HepG2 (cell line): ENCODE data around the gene NSMCE1. TPM values are rescaled to one million over a fixed set of nuclear protein-coding genes. Genes with fewer than 3 reads are reported as not detected.

Experiments
- KLF12 ChIP-seq: sonication (generic); formaldehyde crosslinking; IDR thresholded peaks from 2 replicates; pipeline ENCODE4 v1.4.0; 2020; ENCODE audit warnings: missing genetic modification reagents, borderline replicate concordance
- NFKBIZ ChIP-seq: IDR thresholded peaks from 2 replicates; pipeline ENCODE4 v1.6.1; 2018; ENCODE audit warnings: missing genetic modification reagents, missing compliant biosample characterization
- POLR2AphosphoS5 ChIP-seq: IDR thresholded peaks from 2 replicates; pipeline ENCODE4 v1.6.1; 2012; ENCODE audit warnings: low read depth, low read length
- SOX13 ChIP-seq, 3 experiments: fragments of 450-650 bp in 1 of 3; sonication (generic) in 1 of 3; formaldehyde crosslinking in 1 of 3; IDR thresholded peaks in 2 of 3; conservative IDR thresholded peaks in 1 of 3; 2 replicates each; pipeline versions ENCODE4 v1.5.0 to v1.6.1; 2016 to 2020; ENCODE audit warnings: antibody characterized with exemption in 1 of 3, mild to moderate bottlenecking in 1 of 3, missing compliant biosample characterization in 1 of 3, missing genetic modification reagents in 1 of 3, moderate library complexity in 1 of 3
- SRY ChIP-seq: sonication (generic); formaldehyde crosslinking; IDR thresholded peaks from 2 replicates; pipeline ENCODE4 v1.8.0; 2022; ENCODE audit warnings: mild to moderate bottlenecking, missing genetic modification reagents
- TAF15 ChIP-seq: fragments of 200-400 bp; formaldehyde crosslinking; IDR thresholded peaks from one replicate; pipeline ENCODE4 v1.6.1; 2018; ENCODE audit warnings: mild to moderate bottlenecking, low read depth, low read length; ENCODE audit not compliant: poor library complexity, severe bottlenecking
- ZNF468 ChIP-seq: sonication (generic); formaldehyde crosslinking; IDR thresholded peaks from 2 replicates; pipeline ENCODE4 v1.8.0; 2022; ENCODE audit warnings: mild to moderate bottlenecking, moderate library complexity, missing genetic modification reagents
- ZNF766 ChIP-seq: sonication (generic); formaldehyde crosslinking; IDR thresholded peaks from 2 replicates; pipeline ENCODE4 v1.5.0; 2020; ENCODE audit warnings: missing genetic modification reagents, borderline replicate concordance
- ZNF792 ChIP-seq: IDR thresholded peaks from 2 replicates; pipeline ENCODE4 v1.6.1; 2016
- polyA plus RNA-seq, 8 experiments: library from polyadenylated mRNA; depleted of rRNA in 3 of 8; stranded (reverse) in 7 of 8; unstranded in 1 of 8; fragments of >200 nt; fragmentation: Illumina TruSeq in 4 of 8; extraction: Trizol in 4 of 8; gene quantifications; 2 replicates each; pipeline versions ENCODE4 v1.2.1 to v1.2.3, GENCODE V29; 2011 to 2016; ENCODE audit warnings: low read depth in 4 of 8, missing spikeins in 1 of 8, mixed read lengths in 1 of 8; ENCODE audit not compliant: insufficient read depth in 1 of 8
- total RNA-seq, 5 experiments: library from RNA; depleted of rRNA; stranded (reverse); fragments of >200 nt; fragmentation: Illumina TruSeq; extraction: Trizol; gene quantifications; 2 replicates each; pipeline ENCODE4 v1.2.3, GENCODE V29; 2016; ENCODE audit warnings: low read depth in 1 of 5
- TF ChIP-seq, protein P1 (sequence below): sonication (generic); formaldehyde crosslinking; IDR thresholded peaks from 2 replicates; pipeline ENCODE4 v1.5.1; 2020; ENCODE audit warnings: missing genetic modification reagents, mild to moderate bottlenecking, borderline replicate concordance
- TF ChIP-seq, protein P2 (sequence below): sonication (generic); formaldehyde crosslinking; IDR thresholded peaks from 2 replicates; pipeline ENCODE4 v1.8.0; 2022; ENCODE audit warnings: mild to moderate bottlenecking, missing genetic modification reagents, borderline replicate concordance
- TF ChIP-seq, protein P3 (sequence below): sonication (generic); formaldehyde crosslinking; IDR thresholded peaks from 2 replicates; pipeline ENCODE4 v1.4.0; 2020; ENCODE audit warnings: missing genetic modification reagents
- TF ChIP-seq, protein P4 (sequence below): sonication (generic); formaldehyde crosslinking; IDR thresholded peaks from 2 replicates; pipeline ENCODE4 v1.8.1; 2022; ENCODE audit warnings: mild to moderate bottlenecking, missing genetic modification reagents
- TF ChIP-seq, protein P5 (sequence below): sonication (generic); formaldehyde crosslinking; IDR thresholded peaks from 2 replicates; pipeline ENCODE4 v1.5.0; 2020; ENCODE audit warnings: missing genetic modification reagents, mild to moderate bottlenecking, borderline replicate concordance
- TF ChIP-seq, protein P6 (sequence below): sonication (generic); formaldehyde crosslinking; IDR thresholded peaks from 2 replicates; pipeline ENCODE4 v1.8.1; 2022; ENCODE audit warnings: low read depth, mild to moderate bottlenecking, missing genetic modification reagents
- TF ChIP-seq, protein P7 (sequence below): sonication (generic); formaldehyde crosslinking; IDR thresholded peaks from 2 replicates; pipeline ENCODE4 v1.4.0; 2020; ENCODE audit warnings: missing genetic modification reagents

Gene NSMCE1
- total and polyA plus RNA-seq, 2 of the 13 experiments (the other 11 are each of a cell fraction or from before 2014, with no cell fraction given), result 42.7 to 52.9 TPM

DNA sequence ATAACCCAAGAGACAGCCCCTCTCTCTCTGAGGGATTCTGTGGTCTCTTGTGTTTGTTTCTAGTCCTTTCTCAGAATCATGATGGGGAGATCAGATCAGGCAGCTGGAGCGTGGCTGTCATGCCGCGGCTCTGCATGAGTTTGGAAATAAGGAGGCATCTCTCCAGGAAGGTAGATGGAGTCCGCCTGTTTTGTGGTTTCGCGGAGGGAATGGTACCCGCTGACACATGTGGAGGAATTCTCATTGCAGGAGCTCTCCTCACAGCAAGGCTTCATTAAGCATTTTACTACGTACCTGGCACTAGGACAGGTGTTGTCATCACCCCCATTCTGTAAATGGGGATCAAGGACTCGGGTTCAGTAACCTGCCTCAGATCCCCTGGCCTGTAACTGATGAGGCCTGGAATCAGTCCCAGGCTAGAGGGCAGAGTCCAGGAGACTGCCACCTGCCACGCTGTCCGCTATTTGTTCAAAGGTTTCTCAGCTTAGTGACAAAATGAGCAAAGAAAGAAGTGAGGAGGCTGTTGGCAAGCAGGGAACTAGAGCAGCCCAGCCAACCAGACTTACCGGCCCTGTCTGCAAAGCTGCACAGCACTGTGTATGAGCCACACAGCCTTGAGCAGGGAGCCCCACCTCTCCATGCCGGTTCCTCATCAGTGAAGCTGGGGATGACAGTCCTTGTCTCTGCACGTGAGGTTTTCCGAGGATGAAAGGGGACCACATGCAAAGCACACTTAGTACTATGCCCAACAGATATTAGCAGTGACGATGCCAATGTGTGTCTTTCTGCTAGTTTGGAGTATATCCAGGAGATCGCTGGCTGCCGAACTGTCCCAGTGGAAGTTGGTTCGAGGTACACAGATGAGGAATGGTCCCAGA lies 54.2 kb downstream of the NSMCE1 start (continued):
- TF ChIP-seq, protein P1, sequence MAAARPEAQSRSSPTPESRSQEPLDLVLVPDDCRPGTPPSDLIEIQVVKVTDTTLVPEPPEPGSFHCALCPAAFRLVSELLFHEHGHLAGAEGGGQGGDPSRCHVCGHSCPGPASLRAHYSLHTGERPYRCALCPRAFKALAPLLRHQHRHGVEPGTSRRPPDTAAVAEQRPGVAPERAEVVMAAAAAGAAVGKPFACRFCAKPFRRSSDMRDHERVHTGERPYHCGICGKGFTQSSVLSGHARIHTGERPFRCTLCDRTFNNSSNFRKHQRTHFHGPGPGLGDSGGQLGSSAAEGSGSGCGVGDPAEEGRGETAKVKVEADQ, result no peak
- TF ChIP-seq SRY (CRISPR knock-in tag) (no peak; the same call in 1 of the 2 replicates), TAF15 (no peak), SOX13 (IDR thresholded peaks at IDR 0.05) (no peak), SOX13 (CRISPR knock-in tag; conservative IDR thresholded peaks at IDR 0.05 in 1 of 2, IDR thresholded peaks at IDR 0.05 in 1 of 2) (no peak), ZNF792 (0 out of 2 replicates have a peak, but pooled peaks have one; percentile 55), POLR2AphosphoS5 (no peak), ZNF468 (no peak), ZNF766 (CRISPR knock-in tag) (no peak), NFKBIZ (CRISPR knock-in tag) (no peak), KLF12 (no peak)
- TF ChIP-seq, protein P2, sequence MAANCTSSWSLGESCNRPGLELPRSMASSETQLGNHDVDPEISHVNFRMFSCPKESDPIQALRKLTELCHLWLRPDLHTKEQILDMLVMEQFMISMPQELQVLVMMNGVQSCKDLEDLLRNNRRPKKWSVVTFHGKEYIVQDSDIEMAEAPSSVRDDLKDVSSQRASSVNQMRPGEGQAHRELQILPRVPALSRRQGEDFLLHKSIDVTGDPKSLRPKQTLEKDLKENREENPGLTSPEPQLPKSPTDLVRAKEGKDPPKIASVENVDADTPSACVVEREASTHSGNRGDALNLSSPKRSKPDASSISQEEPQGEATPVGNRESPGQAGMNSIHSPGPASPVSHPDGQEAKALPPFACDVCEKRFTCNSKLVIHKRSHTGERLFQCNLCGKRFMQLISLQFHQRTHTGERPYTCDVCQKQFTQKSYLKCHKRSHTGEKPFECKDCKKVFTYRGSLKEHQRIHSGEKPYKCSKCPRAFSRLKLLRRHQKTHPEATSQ (CRISPR knock-in tag), result no peak
- TF ChIP-seq, protein P3, sequence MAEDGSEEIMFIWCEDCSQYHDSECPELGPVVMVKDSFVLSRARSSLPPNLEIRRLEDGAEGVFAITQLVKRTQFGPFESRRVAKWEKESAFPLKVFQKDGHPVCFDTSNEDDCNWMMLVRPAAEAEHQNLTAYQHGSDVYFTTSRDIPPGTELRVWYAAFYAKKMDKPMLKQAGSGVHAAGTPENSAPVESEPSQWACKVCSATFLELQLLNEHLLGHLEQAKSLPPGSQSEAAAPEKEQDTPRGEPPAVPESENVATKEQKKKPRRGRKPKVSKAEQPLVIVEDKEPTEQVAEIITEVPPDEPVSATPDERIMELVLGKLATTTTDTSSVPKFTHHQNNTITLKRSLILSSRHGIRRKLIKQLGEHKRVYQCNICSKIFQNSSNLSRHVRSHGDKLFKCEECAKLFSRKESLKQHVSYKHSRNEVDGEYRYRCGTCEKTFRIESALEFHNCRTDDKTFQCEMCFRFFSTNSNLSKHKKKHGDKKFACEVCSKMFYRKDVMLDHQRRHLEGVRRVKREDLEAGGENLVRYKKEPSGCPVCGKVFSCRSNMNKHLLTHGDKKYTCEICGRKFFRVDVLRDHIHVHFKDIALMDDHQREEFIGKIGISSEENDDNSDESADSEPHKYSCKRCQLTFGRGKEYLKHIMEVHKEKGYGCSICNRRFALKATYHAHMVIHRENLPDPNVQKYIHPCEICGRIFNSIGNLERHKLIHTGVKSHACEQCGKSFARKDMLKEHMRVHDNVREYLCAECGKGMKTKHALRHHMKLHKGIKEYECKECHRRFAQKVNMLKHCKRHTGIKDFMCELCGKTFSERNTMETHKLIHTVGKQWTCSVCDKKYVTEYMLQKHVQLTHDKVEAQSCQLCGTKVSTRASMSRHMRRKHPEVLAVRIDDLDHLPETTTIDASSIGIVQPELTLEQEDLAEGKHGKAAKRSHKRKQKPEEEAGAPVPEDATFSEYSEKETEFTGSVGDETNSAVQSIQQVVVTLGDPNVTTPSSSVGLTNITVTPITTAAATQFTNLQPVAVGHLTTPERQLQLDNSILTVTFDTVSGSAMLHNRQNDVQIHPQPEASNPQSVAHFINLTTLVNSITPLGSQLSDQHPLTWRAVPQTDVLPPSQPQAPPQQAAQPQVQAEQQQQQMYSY (CRISPR knock-in tag), result no peak
- TF ChIP-seq, protein P4, sequence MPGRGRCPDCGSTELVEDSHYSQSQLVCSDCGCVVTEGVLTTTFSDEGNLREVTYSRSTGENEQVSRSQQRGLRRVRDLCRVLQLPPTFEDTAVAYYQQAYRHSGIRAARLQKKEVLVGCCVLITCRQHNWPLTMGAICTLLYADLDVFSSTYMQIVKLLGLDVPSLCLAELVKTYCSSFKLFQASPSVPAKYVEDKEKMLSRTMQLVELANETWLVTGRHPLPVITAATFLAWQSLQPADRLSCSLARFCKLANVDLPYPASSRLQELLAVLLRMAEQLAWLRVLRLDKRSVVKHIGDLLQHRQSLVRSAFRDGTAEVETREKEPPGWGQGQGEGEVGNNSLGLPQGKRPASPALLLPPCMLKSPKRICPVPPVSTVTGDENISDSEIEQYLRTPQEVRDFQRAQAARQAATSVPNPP (CRISPR knock-in tag), result no peak
- TF ChIP-seq, protein P5, sequence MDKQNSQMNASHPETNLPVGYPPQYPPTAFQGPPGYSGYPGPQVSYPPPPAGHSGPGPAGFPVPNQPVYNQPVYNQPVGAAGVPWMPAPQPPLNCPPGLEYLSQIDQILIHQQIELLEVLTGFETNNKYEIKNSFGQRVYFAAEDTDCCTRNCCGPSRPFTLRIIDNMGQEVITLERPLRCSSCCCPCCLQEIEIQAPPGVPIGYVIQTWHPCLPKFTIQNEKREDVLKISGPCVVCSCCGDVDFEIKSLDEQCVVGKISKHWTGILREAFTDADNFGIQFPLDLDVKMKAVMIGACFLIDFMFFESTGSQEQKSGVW, result no peak
- TF ChIP-seq, protein P6, sequence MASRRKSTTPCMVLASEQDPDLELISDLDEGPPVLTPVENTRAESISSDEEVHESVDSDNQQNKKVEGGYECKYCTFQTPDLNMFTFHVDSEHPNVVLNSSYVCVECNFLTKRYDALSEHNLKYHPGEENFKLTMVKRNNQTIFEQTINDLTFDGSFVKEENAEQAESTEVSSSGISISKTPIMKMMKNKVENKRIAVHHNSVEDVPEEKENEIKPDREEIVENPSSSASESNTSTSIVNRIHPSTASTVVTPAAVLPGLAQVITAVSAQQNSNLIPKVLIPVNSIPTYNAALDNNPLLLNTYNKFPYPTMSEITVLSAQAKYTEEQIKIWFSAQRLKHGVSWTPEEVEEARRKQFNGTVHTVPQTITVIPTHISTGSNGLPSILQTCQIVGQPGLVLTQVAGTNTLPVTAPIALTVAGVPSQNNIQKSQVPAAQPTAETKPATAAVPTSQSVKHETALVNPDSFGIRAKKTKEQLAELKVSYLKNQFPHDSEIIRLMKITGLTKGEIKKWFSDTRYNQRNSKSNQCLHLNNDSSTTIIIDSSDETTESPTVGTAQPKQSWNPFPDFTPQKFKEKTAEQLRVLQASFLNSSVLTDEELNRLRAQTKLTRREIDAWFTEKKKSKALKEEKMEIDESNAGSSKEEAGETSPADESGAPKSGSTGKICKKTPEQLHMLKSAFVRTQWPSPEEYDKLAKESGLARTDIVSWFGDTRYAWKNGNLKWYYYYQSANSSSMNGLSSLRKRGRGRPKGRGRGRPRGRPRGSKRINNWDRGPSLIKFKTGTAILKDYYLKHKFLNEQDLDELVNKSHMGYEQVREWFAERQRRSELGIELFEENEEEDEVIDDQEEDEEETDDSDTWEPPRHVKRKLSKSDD (CRISPR knock-in tag), result no peak
- TF ChIP-seq, protein P7, sequence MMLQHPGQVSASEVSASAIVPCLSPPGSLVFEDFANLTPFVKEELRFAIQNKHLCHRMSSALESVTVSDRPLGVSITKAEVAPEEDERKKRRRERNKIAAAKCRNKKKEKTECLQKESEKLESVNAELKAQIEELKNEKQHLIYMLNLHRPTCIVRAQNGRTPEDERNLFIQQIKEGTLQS, result no peak
